ENCODE data around the gene FBXW11.

The FBXW11 gene

DNA sequence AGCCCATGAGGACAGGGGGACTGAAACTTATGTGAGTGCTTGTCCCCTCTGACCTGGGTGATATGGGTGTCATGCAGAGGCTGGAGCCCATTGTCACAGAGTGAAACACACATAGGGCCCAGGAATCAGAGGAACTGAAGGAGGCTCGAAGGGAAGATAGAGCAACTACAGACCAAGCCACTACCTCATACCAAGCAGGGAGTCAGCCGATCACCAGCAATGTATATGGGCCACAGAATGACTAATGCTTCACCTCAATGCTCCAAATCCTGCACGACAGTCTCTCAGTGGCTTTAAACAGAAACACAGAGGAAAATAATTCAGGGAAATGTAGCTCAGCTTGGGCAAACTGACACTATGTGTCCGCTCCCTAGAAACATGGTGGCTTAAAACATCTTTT lies 8.9 kb upstream of the FBXW11 start:
- DNase-seq: no peak

DNA sequence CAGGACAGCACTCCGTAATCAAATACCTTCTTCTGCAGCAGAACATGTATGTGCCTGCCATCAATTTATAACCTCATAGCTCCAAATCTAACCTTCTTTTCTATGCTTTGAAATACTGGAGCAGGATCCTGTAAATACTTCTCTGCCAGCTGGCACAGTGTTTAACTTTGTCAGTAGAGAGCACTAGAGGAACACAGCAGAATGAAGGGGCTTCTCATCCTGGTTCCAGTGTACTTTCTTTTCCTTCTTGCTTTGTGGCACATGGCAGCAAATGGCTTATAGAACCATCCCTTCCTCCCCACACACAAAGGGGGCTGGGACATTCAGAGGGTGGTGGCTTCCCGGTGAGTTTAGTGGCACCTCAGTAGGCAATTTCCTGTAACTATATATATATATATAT lies 3.8 kb upstream of the FBXW11 start:
- no peak for DNase-seq

DNA sequence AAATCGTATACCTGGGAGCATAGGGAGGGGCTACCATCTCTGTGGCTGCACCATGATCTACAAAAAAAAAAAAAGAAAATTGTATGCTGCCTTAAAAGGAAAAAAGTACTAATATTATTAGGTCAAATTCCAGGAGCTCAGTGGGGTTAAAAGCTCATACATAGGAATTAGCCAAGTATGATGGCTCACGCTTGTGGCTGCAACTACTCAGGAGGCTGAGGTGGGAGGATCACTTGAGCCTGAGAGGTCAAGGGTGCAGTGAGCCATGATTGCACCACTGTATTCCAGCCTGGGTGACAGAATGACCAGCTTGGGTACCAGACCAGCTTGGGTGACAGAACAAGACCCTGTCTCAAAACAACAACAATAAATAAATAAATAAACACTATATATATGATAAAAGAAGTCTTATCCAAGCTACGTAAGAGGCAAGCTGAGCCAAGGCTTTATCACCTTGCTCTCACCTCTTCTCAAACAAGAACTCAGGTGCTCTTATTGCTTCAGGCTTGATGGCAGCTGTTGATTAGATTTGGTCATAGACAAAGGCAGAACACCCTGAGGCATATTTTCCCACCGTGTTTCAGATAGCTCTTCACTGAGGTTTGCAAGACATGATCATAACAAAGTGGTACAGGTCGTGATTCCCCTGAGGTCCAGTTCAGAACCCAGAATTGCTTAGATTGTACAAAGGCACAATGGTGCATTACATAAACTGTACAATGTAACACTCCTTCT lies 3.3 kb upstream of the FBXW11 start:
- no peak for DNase-seq

DNA sequence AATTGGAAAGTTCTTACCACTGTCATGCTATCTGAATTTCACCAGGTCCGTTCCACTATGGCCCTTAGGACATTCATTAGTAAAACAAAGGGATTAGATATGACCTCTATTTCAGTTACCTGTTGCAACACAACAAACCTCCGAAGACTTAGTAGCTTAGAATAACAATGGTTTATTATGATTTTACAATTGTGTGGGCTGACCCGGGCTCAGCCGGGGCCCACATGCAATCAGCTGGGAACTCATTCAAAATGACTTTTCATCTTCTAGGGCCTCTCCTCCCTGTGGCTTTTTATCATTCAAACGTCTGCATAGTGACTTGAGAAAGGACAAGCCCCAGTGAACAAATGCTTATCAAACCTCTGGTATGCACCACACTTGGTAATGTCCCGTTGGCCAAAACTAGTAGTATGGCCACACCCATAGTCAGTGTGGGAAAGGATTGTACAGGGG lies 2.3 kb upstream of the FBXW11 start:
- no peak for DNase-seq

DNA sequence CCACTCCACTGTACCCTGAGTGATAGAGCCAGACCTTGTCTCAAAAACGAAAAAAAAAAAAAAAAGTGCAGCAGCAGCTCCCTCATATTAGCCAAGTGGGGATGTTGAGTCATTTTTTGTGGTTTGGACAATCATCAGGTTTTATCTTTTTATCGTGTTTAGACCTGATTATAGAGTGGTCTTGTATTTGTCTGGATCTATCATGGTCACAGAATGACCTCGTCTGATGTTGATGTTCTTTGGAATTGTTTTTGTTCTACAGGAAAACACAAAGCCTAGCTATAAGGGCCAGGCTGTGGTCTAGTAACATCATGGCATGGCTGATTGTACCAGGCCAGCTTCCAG lies 1.6 kb upstream of the FBXW11 start:
- no peak for DNase-seq

DNA sequence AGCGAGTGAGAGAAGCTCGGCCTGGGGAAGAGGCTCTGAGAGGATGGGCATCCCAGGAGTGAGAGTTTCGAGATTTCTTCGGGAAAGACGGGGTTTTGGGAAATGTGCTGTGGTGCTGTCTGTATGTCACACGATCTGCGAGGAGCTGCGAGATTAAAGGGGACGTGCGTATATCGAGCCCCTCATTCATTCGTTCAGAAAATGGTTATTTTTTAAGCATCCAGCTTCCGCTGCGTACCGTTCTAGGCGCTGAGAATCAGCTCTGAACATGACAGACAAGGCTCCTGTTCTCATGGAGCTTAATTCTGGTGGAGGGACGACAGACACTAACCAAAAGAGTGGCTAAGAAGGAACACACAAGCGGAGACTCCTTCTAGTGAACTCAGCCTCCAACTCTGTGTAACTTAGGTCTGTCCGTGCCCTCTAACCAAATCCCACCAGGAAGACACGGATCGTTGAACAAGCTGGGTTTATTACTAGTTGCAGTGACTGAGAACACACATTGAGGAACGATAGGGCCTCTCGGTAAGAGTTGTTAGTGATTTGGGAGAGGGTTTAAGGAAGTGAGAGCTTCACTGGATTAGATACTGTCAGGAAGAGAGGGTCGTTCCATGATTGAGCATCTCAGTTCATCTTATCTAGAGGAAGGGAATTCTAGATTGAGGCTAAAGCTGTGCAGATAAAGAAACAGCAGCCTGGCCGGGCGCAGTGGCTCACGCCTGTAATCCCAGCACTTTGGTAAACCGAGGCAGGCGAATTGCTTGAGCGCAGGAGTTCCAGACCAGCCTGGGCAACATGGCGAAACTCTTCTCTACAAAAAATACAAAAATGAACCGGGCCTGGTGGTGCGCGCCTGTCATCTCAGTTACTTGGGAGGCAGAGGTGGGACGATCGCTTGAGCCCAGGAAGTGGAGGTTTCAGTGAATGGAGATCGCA lies 1.0 kb upstream of the FBXW11 start:
- no peak for DNase-seq

DNA sequence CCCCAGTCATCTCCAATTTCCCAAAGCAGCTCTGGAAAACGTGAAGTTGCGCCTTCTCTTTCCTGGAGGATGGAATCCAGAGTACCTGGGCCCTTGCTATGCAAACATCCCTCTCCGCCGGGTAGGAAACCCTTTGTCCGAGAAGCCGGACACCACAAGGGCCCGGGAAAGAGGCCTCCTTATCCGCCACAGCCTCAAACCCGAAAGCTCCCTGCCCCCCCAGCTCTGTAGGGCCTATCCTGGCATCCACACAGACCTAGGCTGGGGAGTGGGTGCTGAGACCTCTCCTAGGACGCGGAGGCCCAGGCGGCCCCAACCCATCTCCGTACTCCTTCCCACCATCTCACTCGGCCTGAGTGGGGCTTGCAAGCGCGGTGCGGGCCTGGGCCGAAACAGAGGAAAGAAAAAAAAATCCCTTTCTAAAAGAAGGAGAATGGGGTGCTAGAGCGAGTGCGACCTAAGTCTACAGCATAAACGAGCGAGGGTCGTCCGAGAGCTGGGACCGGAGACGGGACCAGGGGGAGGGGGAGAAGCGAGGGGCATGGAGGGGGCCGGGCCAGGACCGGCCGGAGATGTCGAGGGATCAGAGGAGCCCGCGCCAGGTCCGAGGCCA lies 624 bp downstream of the FBXW11 start:
- DNase-seq: no peak

DNA sequence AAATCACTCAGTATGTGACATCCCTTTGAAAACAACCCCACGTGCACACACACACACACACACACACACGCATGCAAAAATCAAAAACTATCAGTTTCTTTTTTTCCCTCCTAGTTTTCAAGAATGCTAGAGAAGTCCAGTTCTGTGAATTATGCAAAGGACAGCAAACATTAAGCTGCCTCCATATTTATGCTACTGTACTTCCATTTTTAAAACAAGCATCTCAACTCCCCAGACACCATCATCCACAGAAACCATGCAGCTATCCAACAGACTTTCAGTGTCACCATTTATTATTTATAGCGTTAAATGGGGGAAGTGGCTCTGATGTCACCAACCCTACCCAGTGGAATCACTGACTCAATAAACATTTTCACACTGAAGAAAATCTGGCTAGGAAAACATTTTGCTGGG lies 1.6 kb downstream of the FBXW11 start:
- no peak for DNase-seq

DNA sequence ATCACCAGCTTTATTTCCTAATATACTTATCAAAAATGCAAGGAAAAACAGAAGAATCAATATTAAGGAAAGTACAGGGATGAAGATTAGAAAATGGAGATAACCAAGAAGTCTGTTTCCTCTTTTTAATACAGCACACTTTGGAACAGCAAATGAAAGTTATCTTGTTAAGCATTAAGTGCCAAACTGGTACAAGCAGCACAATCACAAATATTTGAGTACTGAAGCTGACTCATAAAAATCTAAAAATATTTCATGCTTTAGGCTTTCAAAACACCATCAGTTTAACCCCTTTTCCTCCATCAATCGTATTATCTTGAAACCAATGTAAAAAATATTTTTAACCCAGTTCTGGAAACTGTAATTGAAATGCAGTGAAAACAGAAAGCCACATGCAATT lies 2.7 kb downstream of the FBXW11 start:
- no peak for DNase-seq

DNA sequence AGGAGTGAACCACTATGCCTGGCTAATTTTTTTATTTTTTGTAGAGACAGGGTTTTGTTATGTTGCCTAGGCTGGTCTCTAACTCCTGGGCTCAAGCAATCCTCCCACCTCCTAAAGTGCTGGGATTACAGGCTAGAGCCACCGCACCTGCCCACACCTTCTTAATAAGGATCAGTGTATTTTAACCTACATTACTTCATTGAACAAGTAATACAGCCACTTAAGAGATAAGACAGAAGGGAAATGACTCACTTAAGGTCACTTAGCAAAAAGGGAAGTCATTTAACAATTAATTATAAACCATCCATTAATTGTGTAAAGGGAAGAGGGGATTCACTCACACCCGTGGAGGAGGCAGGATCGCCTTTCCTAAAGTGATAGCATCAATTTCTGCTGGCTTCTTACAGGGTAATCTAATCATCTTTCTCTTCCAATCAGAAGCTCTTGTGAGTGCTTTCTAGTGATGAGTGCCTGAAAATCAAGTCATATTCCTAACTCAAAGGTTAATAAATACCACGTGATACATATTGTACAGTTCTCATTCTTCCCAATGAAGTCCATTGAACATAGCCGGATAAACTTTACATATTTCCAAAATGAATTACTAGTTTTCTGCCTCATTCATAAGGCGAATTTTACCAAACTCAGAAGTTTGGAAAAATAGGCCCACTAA lies 3.5 kb downstream of the FBXW11 start:
- DNase-seq: no peak

DNA sequence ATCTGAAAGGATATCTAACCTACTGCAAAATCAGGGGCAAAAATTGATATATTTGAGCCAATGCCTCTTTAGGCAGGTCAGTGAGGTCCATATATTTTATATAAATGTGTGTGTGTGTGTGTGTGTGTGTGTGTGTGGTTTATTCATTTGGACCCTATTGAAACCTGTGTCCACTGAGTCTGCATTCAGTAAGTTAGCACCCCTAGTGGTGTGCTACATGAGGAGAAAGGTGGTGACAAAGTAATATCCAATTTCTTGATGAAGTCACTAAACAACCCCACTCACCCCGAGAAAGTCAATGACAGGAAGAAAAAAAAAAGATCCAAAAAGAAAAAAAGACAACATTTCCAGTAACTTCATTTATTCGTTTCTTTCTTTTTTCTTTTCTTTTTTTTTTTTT lies 4.1 kb downstream of the FBXW11 start:
- DNase-seq: no peak

DNA sequence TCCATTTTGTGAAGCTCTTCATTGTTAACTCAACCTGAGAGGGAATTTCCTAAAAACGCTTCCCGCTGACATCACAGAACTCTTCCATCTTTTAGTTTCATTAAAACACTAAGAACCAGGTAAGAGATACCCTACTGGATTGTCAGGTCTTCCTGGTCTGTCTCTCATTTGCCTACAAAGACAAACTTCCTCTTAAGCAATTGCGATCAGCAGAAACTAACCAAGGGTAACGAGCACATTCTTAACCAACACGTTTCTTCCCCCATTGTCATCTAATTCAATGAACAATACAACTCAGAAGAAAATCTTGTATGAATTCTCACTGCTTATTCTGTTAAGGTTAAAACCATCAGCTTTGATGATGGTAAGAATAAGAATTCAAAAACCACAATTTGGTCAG lies 6.6 kb downstream of the FBXW11 start:
- no peak for DNase-seq

DNA sequence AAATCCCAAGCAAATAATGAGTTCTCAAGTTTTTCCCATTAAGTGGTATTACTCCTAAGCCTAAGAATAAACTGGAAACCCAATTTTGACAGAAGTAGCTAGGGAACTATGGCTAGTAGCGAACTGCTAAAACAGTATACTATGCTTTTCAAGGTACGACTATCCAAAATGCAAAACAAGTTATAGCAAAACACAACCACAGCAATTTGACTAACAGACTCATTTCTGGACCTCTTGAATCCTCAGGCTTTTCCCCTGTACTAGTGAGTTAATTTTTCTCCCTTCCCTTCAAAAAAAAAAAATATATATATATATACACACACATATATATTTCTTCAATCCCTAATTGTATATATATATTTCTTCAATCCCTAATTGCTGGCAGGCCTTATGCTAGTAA lies 7.3 kb downstream of the FBXW11 start:
- no peak for DNase-seq

DNA sequence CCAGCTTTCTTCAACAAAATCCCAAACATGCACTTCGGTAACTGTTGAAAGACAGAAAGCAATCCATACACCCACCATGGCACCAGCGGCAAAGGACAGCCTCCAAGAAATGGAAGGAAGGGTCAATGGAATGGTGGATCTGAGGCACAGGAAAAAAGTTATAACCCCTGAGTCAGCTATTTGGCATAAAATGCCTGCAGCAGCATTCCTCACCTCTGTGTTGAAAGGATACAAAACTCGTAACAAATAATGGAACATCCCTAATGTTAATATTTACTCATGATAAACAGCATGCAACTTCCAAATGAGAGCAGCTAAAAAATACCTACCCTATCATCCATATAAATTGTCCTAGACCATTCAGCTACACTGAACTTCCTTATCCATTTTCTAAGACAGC lies 9.4 kb downstream of the FBXW11 start:
- DNase-seq: no peak

DNA sequence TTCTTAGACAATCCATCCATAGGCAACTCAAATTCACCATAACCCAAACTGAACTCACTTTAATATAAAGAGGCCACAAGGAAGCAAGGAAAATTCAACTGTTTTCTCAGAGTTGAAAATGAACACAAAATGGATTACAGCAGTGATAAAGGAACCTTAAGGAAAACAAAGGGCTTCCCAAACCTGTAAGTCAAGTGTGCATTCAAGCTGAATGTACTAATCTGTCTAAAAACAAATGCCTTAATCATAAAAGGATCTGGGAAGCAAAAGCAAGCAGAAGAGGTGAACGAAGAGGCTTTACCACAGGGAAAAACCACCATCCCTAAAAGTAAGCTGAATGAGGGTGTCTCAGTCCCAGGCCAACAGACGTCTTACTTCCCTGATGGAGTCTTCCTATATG lies 13.6 kb downstream of the FBXW11 start:
- DNase-seq: no peak

DNA sequence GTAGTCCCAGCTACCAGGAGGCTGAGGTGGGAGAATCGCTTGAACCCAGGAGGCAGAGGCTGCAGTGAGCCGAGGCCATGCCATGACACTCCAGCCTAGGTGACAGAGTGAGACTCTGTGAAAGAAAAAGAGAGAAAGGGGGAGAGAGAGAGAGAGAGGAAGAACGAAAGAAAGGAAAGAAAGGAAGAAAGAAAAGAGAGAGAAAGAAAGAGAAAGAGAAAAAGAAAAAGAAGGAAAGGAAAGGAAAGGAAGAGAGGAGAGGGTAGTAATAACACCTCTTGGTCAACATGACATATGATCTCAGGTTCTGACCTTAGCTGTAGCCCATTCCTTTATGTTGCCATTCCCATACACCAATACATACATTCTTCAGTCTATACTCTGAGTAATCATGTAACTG lies 14.1 kb downstream of the FBXW11 start:
- no peak for DNase-seq

DNA sequence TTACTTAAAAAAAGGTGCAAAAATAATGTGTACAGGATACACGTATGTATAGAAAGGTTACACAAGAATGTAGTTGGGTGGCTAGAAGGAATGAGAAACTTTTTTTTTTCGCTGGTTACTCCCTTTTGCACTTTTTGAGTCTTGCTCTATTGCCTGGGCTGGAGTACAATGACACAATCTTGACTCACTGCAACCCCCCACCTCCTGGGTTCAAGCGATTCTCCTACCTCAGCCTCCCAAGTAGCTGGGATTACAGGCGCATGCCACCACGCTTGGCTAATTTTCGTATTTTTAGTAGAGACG lies 15.8 kb downstream of the FBXW11 start:
- no peak for DNase-seq

DNA sequence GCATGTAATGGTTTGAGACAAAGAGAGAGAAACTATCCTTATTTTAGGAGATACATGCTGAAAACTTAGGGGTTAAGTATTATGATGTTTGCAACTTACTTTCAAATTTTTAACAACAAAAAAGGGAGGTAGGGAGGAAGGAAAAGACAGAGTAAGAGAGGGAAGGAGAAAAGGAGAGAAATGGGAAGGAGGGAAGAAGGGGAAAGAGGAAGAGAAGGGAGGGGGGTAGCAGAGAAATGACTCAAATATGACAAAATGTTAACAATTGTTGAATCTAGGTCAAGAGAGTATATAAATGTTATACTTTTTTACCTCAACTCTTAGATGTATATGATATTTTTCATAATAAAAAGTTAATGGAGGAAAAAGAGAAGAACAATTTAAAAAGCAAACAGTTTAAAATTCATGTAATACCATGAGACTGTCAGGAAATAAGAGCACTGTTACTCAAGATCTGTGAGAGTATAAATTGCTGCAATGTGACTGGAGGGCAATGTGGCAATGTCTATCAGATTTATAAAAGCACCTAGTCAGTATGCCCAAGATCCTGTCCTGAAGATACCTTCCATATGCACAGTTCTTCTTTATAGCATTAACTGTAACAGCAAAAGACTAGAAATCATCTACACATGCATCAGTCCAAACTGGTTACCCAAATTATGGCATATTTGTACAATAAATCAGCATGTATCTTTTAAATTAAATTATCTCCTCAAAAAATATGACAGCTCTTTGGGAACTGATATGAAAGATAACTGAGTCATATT lies 16.3 kb downstream of the FBXW11 start:
- DNase-seq: no peak

DNA sequence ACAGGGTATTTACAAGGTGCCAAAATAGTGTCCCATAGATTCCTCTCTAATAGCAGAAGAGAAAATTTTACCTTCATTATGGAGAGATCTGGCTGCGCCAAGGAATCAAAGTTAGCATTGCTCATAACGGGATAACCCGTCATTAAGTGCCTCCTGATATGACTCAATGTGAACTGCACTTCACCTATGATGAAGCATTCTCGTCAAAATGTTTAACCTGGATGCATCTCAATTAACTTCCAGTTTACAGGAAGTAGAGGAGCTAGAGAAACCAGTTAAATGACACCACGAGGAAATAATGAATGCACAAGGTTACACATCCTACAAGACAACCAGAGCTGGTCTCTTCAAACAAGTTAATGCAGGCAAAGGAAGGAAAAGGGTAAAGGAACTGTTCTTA lies 17.2 kb downstream of the FBXW11 start:
- no peak for DNase-seq

DNA sequence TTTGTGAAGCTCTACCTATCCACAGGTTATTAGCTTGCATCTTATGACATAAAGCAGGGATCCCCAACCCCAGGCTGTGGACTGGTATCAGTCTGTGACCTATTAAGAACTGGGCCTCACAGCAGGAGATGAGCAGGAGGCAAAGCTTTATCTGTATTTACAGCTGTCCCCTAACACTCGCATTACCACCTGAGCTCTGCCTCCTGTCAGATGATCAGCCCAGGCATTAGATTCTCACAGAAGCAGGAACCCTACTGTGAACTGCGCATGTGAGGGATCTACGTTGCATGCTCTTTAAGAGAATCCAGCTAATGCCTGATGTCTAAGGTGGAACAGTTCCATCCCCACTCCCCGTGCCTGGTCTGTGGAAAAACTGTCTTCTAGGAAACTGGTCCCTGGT lies 19.7 kb downstream of the FBXW11 start:
- no peak for DNase-seq

DNA sequence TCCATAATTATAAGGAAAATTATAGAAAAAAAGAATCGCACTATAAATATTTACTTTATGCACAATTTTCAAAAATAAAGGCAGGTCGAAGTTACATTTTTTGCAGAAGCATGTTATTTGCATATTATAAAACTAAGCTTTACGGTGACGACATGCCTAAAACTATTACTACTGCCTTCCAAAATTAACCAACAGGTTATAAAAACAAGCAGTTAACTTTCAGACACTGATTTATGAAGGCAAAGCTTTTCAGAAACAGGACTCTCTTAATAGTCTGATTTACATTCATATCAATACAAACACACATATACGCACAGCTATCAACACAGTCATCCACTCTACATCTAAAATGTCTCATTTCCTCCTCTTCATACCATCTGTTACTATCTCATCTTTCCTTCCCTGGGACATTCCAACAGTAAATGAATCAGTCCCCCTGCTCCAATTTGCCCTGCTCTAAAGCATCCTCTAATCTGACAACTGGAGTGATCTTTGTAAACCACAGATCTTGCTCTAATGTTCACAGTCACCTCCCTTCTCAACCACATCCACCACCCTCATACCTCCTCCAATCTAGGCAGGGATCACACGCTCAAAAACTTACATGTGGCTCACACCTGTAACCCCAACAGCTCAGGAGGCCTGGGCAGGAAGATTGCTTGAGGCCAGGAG lies 21.6 kb downstream of the FBXW11 start:
- DNase-seq: no peak

DNA sequence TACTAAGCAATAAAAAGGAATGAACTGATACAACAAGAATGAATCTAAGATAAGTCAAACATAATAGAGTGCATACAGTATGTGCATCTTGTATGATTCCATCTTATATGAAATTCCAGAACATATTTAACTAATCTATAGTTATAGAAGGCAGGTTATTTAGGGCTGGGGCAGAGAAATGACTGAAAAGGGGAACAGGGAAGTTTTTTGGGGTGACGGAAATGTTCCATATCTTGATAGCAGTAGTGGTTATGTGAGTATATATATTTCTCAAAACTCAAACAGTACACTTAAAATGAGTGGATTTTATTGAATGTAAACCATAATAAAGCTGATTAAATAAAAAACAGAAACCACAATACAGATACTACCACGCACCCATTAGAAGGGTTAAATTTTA lies 24.6 kb downstream of the FBXW11 start:
- no peak for DNase-seq

Measured in NCI-H1436 treated with DMSO at 0.1 percent for 48 hours (cell line).